ELR (cell line): ENCODE data around the gene LRRC7.
A peak's percentile ranks its signal among the peaks of the same experiment; 100 is the strongest.

Experiments used
- DNase-seq: peaks from one replicate; pipeline ENCODE4 v3.0.0-alpha.2; 2015; ENCODE audit warnings: low read depth

The LRRC7 gene

GRCh38 chr1:69567652-69568420, at the start of gene LRRC7:
LRRC7 (plus strand) TSS chr1:69567922; CDS start chr1:69568640, 718 bp downstream.
- DNase-seq = peak; percentile 1

GRCh38 chr1:69519006-69519405, 48.7 kb upstream of the LRRC7 start:
- no peak for DNase-seq

- no peak for DNase-seq
These were observed 47.4 kb upstream of the LRRC7 start for GRCh38 chr1:69520326-69520725.

- peak; percentile 70 for DNase-seq
These were observed 44.7 kb upstream of the LRRC7 start for GRCh38 chr1:69523032-69523431.

- no peak for DNase-seq
These were observed 44.3 kb upstream of the LRRC7 start for GRCh38 chr1:69523461-69523860.

GRCh38 chr1:69524015-69524414, 43.7 kb upstream of the LRRC7 start:
- peak; percentile 33 for DNase-seq

GRCh38 chr1:69527273-69527672, 40.4 kb upstream of the LRRC7 start:
- no peak for DNase-seq

GRCh38 chr1:69528376-69528775, 39.3 kb upstream of the LRRC7 start:
- no peak for DNase-seq

- DNase-seq = no peak
These were observed 34.4 kb upstream of the LRRC7 start for GRCh38 chr1:69533343-69533742.

- DNase-seq = no peak
These were observed 32.9 kb upstream of the LRRC7 start for GRCh38 chr1:69534829-69535228.

- no peak for DNase-seq
These were observed 32.2 kb upstream of the LRRC7 start for GRCh38 chr1:69535490-69535889.

- DNase-seq = no peak
These were observed 27.7 kb upstream of the LRRC7 start for GRCh38 chr1:69540052-69540451.

- DNase-seq = no peak
These were observed 16.0 kb upstream of the LRRC7 start for GRCh38 chr1:69551476-69552324.

- DNase-seq = no peak
These were observed 14.0 kb upstream of the LRRC7 start for GRCh38 chr1:69553726-69554125.

GRCh38 chr1:69568421-69569174, 876 bp downstream of the LRRC7 start:
- peak; percentile 4 for DNase-seq

- DNase-seq = peak; percentile 0
These were observed 1.4 kb downstream of the LRRC7 start for GRCh38 chr1:69569175-69569541.

GRCh38 chr1:69569576-69570328, 2.0 kb downstream of the LRRC7 start:
- DNase-seq = no peak

- DNase-seq = no peak
These were observed 2.6 kb downstream of the LRRC7 start for GRCh38 chr1:69570356-69570755.

GRCh38 chr1:69572921-69573320, 5.2 kb downstream of the LRRC7 start:
- no peak for DNase-seq

GRCh38 chr1:69573911-69574310, 6.2 kb downstream of the LRRC7 start:
- DNase-seq = no peak

GRCh38 chr1:69585666-69586065, 17.9 kb downstream of the LRRC7 start:
- no peak for DNase-seq

- no peak for DNase-seq
These were observed 19.7 kb downstream of the LRRC7 start for GRCh38 chr1:69587391-69587790.
